Testis (tissue), 3 donors: Measurements from ENCODE around the gene PPP1CB. TPM values are rescaled to one million over a fixed set of nuclear protein-coding genes. Genes with fewer than 3 reads are reported as not detected.

Experiments used
- DNase-seq: peaks from one replicate; pipeline ENCODE4 v3.0.0-alpha.2; 2019
- H3K27ac ChIP-seq, 2 donors: fragments of 200-600 bp; sonication (generic); one replicate each; pipeline ENCODE4 v1.5.1; 2019
- H3K27me3 ChIP-seq: fragments of 200-600 bp; sonication (generic); one replicate; pipeline ENCODE4 v1.5.1; 2019
- H3K36me3 ChIP-seq: fragments of 200-600 bp; sonication (generic); one replicate; pipeline ENCODE4 v1.5.1; 2017; ENCODE audit warnings: low read depth; ENCODE audit errors: missing control alignments
- H3K4me1 ChIP-seq: fragments of 200-600 bp; sonication (generic); one replicate; pipeline ENCODE4 v1.5.1; 2019
- H3K4me3 ChIP-seq, 2 donors: fragments of 200-600 bp; sonication (generic); one replicate each; pipeline ENCODE4 v1.5.1; 2017 to 2019
- H3K9me3 ChIP-seq: fragments of 200-600 bp; sonication (generic); one replicate; pipeline ENCODE4 v1.5.1; 2017
- CTCF ChIP-seq, 3 experiments: fragments of 450-650 bp in 2 of 3; fragments of 200-600 bp in 1 of 3; sonication (generic) in 1 of 3; IDR thresholded peaks; one replicate each; pipeline ENCODE4 v1.5.1; 2016 to 2019; ENCODE audit warnings: antibody characterized with exemption in 3 of 3, mild to moderate bottlenecking in 2 of 3, moderate library complexity in 1 of 3
- POLR2A ChIP-seq: fragments of 450-650 bp; IDR thresholded peaks from one replicate; pipeline ENCODE4 v1.6.1; 2017; ENCODE audit warnings: antibody characterized with exemption, mild to moderate bottlenecking, moderate library complexity
- WGBS, 2 donors: methylation state at CpG; one replicate each; pipeline ENCODE4 v1.1.5; 2018; 5-methylcytosine and 5-hydroxymethylcytosine counted together
- intact Hi-C: fragments of 100-400 bp; cut with DNase I; formaldehyde crosslinking; loops from one replicate; pipeline ENCODE4 v1.15.1; 2023; ENCODE audit warnings: low total_unique reads
- polyA plus RNA-seq: library from polyadenylated mRNA; stranded (reverse); fragments of 350-450 nt; fragmentation: Illumina TruSeq; extraction: RNeasy Lipid Tissue Mini Kit (QIAGEN cat#74804); gene quantifications from one replicate; pipeline ENCODE4 v1.2.3, GENCODE V29; 2014; ENCODE audit warnings: low read depth, low replicate concordance; ENCODE audit not compliant: insufficient read depth
- total RNA-seq, 2 donors: library from RNA; depleted of rRNA; stranded (reverse); fragments of >200 nt; gene quantifications; one replicate each; pipeline ENCODE4 v1.2.3, GENCODE V29; 2016

The PPP1CB gene
- total and polyA plus RNA-seq, 3 donors from 2014 or later, result 84.8 to 204 (median 175) TPM

- H3K4me3 ChIP-seq, result peak overlapping the region; percentile 99 to 100
- no peaks in the 10 kb centered on the region for H3K27me3 ChIP-seq
- H3K9me3 ChIP-seq, result no peaks in the 10 kb centered on the region
- intact Hi-C loops, result loop anchor here (5.0 to 10.0 kb wide), 3 partner anchors 91 to 158 kb away; no protein-coding TSS in a partner anchor
- H3K4me1 ChIP-seq, result peaks cover 56% of the 10 kb centered on the region
- DNase-seq, result no peak
- H3K27ac ChIP-seq, result peak overlapping the region; percentile 100
- no peak for TF ChIP-seq POLR2A
- TF ChIP-seq CTCF (IDR thresholded peaks at IDR 0.05), result no peak
- WGBS, 2 donors, result 0 to 1% methylated on average over 14 of the region's 14 CpGs
- no peaks in the 10 kb centered on the region for H3K36me3 ChIP-seq
These were observed 1.2 kb downstream of the PPP1CB start for GRCh38 chr2:28752631-28753376.

GRCh38 chr2:28754321-28754720, 2.7 kb downstream of the PPP1CB start:
- Histone ChIP-seq H3K9me3 (no peaks in the 10 kb centered on the region), H3K27ac (peak overlapping the region; percentile 100), H3K4me1 (peaks cover 53% of the 10 kb centered on the region), H3K36me3 (no peaks in the 10 kb centered on the region), H3K4me3 (peak overlapping the region; percentile 99 to 100), H3K27me3 (no peaks in the 10 kb centered on the region)
- DNase-seq, result no peak
- intact Hi-C loops, result loop anchor here (5.0 to 10.0 kb wide), 3 partner anchors 92 to 160 kb away; no protein-coding TSS in a partner anchor
- TF ChIP-seq CTCF (IDR thresholded peaks at IDR 0.05) (no peak), POLR2A (no peak)
- 11 to 12% methylated on average over 4 of the region's 4 CpGs for WGBS, 2 donors

- Histone ChIP-seq H3K27ac (peak overlapping the region in 1 of 2 donors; percentile 100), H3K9me3 (no peaks in the 10 kb centered on the region), H3K27me3 (no peaks in the 10 kb centered on the region), H3K4me3 (no peak overlapping the region), H3K4me1 (peaks cover 42% of the 10 kb centered on the region), H3K36me3 (no peaks in the 10 kb centered on the region)
- 62 to 74% methylated on average over 3 of the region's 3 CpGs for WGBS, 2 donors
- peak in 1 of 3 experiments; percentile 16 for TF ChIP-seq CTCF (IDR thresholded peaks at IDR 0.05)
- TF ChIP-seq POLR2A, result no peak
- no peak for DNase-seq
- intact Hi-C loops, result loop anchor here (10.0 kb wide), 2 partner anchors 131 to 161 kb away; no protein-coding TSS in a partner anchor
These were observed 3.8 kb downstream of the PPP1CB start for GRCh38 chr2:28755421-28755820.

- DNase-seq, result no peak
- peaks cover 38% of the 10 kb centered on the region for H3K4me1 ChIP-seq
These were observed 6.8 kb downstream of the PPP1CB start for GRCh38 chr2:28758459-28758858.

More at GRCh38 chr2:28758459-28758858, 6.8 kb downstream of the PPP1CB start:
- WGBS, 2 donors, result 75 to 80% methylated on average over 2 of the region's 2 CpGs
- no peaks in the 10 kb centered on the region for H3K27me3 ChIP-seq
- no peak overlapping the region for H3K4me3 ChIP-seq
- no peak for TF ChIP-seq CTCF (IDR thresholded peaks at IDR 0.05)
- TF ChIP-seq POLR2A, result no peak
- no peaks in the 10 kb centered on the region for H3K9me3 ChIP-seq
- intact Hi-C loops, result loop anchor here (10.0 kb wide), 2 partner anchors 134 to 164 kb away; no protein-coding TSS in a partner anchor
- no peak overlapping the region for H3K27ac ChIP-seq
- no peaks in the 10 kb centered on the region for H3K36me3 ChIP-seq
